ENCODE measurements around the gene SCRT2.

The SCRT2 gene

DNA sequence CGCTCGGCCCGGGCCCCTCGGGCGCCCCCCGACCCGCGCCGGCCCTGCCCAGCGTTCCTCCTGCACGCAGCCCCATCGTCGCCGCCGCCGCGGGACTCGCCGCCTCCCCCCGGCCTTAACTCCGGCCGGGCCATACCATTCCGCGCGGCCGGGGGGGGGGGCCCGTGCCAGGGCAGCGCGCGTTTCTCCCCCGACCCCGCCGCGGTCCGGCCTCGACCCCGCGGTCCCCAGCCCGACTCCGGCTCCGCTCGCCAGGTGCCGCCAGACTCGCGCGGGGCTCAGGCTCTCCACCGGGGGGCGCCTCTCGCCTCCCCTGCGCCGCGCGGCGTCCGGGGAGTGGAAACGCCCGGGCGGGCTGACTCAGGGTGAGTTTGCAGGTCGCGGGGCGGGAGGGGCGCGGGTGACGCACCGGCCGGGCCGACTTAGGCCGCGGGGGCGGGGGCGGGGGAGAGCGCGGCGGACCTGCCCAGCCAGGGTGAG lies 22.5 kb downstream of the SCRT2 start, which contains the start of gene SRXN1:
Gene SRXN1 (minus strand): TSS at position 91 of the 480 bp plus-strand sequence. CDS start 15 bp downstream, at position 76.
- DNase-seq, result peak in 51 of 56 donors; percentile 10 to 85 (median 59)

DNA sequence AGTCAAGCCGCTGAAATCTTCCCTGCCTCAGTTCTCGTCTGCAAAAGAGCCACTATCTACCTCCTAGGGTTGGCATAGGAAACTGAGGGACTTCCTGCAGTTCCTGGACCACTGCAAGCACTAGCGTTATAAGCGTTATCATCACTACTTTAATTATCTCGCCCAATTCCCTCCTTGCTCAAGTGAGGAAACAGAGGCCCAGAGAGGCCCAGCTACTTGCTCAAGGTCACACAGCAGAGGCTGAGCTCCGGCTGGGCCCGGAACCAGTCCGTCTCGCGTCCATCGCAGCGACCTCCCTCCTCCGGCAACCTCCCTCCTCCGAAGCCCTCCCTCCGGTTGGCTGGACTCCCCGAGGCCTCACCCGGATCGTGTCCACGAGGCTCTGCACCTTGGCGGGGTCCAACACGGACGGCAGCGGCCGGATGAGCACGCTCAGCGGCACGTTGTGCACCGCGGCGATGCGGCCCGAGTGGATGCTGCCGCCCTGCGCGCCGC lies 22.9 kb downstream of the SCRT2 start:
- peak in 6 of 56 donors; percentile 30 to 51 (median 49) for DNase-seq

DNA sequence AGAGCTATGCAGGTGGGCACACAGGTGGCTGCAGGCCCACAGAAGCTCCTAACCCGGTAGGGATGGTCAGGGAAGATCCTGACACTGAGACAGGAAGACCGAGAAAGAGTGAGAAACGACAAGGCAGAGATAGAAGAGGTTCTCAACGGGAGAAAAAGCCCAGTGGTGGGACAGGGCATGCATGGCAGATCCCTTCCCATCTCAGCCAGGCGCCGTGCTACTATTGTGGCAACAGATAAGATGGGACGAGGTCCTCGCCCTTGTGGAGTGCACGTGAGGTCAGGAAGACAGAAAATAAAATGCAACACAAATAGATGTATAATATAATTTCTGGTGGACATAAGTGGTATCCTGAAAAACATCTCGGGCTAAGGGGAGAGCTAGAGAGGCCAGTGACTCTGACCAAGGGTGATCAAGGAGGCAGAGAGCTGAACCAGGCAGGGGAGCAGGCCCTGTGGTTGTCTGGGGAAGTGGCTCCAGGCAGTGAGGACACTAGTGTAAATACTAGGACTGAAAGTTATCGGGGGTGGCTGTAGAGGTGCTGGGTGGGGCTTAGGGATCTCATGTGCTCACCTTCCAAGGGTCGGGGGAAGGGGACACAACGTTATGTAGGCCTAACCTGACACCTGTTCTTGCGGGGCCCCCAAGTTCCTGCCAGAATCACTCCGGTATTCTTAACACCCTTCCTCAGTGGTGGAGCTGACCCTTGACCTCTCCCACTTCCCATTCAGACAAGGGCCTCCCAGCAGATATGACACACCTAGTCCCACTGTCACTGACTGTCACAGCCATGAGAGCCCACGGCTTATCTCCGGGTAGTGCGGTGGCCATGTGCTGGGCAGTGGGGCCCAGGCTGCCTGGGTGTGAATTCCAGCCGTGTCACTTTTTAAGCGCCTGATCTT lies 23.6 kb downstream of the SCRT2 start:
- no peak for DNase-seq

DNA sequence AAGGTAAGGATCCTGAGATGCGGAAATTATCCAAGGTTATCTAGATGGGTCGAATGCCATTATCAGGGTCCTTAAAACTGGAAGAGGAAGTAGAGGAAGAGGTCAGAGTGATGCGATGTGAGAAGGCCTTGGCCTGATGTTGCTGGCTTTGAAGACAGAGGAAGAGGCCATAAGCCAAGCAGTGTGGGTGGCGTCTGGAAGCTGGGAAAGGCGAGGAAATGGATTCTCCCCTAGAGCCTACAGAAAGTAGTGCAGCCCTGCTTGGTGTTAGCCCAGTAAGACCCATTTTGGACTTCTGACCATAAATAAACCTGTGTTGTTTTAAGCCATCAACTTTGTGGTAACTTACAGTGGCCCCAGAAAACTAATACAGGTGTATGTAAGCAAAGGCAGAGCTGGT lies 24.6 kb downstream of the SCRT2 start:
- DNase-seq, result no peak

DNA sequence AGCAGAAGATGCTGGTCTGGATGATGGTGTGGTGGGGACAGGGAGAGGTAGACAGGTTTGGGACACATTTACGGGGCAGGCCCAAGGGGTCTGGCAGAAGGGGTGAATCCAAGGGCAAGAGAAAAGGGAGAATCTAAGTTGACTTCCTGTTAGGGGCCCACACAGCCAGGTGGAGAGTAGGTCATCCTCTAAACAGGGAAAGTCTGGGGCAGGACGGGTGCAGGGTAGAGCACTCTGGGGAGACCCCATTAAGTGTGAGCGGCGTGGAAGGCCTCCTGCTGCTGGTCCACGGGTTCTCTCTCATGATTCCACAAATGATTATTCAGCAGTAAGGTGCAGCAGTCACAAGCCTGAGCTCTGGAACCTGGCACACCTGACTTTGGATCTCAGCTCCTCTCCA lies 25.3 kb downstream of the SCRT2 start:
- no peak for DNase-seq

DNA sequence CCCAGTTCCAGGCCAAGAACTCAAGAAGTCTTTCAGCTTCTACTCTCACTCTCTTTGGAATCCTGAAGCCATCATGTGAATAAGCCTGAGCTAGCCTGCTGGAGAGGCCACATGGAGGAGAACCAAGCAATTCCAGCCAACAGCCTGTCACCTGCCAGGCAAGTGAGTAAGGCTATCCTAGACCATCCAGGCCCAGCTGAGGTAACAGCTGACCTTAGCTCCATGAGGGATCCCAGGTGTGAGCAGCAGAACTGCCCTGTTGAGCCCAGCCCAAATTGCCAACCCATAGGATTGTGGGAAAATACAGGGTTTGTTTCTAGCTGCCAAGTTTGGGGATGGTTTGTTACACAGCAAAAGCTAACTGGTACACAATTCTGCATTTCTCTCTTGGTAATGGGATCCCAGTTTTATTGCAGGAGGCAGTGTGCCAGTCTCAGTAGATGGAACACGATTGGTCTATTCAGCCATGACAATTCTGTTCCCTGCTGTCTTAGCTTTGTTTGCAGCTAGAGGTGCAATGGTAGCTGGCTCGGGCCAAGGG lies 28.1 kb downstream of the SCRT2 start:
- DNase-seq, result no peak

DNA sequence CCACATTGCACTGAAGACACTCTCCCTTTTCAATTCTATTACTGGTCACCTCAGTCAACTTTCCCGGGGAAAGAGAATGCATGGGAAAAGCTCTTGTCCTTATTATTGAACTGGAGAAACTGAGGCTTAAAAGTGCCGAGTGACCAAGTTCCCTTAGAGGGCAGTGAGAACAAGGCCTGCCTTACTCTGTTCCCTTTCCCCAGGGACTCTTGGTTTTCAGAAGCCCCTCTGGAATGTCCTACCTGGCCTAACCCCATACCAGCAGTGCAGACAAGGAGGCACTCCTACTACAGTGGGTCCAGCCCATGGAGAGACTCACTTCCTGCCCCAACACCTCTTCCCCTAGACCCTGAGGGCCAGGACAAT lies 28.8 kb downstream of the SCRT2 start:
- no peak for DNase-seq

DNA sequence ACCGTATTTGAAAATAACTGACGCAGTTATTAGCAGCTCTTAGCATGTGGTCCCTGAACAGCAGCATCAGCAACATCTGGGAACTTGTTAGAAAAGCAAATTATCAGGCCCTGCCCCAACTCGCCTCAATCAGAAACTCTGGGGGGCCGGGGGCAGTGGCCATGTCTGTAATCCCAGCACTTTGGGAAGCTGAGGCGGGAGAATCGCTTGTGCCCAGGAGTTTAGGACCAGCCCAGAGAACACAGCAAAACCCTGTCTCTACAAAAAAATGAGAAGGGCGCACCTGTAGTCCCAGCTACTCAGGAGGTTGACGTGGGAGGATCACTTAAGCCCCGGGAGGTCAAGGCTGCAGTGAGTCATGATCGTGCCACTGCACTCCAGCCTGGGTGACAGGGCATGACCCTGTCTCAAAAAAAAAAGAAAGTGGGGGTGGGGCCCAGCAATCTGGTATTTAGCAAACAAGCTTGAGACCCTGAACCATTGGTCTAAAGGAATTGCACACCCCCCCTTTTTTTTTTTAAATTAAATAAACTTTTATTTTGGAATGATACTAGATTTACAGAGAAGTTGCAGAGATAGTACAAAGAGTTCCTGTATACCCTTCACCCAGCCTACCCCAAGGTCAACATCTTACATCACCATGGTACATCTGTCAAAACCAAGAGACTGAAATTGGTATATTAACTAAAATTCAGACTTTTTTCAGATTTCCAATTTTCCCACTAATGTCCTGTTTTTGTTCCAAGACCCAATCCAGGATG lies 29.3 kb downstream of the SCRT2 start:
- DNase-seq, result no peak

DNA sequence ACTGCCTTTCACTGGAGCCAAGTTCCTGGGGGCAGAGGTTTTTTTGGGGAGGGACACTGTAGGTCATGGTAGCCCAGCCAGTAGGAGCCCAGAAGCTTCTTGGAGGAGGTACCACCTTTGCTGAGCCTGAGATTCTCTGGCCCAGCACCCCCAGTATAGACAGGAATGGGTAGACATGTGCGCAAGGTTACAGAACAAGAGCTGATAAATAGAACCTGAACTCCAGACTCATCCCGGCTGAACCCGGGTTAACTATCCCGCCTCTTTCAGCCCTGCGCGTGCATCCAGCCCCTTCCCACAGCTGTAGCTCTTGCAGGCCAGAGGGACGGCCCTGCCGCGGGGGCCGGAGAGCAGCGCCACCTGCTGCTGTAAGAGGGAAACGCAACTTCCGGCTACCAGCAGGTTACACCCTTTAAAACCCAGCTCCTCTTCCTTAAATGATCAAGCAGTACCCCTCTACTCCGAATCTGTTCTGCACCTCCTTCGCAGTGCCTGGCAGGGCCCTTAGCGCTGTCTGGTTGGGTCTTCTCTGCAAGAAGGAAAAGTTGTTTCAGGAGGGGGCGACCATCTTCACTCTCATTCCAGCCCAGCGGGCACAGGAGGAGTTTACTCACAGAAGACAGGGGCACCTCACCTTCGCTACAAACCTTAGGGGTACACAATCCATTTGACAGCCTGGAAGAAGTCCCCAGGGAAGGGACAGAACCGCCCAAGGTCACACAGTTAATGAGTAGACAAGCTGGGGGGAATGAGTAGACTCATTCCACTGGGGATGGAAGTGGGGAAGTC lies 30.1 kb downstream of the SCRT2 start:
- peak in 47 of 56 donors; percentile 6 to 75 (median 48) for DNase-seq

DNA sequence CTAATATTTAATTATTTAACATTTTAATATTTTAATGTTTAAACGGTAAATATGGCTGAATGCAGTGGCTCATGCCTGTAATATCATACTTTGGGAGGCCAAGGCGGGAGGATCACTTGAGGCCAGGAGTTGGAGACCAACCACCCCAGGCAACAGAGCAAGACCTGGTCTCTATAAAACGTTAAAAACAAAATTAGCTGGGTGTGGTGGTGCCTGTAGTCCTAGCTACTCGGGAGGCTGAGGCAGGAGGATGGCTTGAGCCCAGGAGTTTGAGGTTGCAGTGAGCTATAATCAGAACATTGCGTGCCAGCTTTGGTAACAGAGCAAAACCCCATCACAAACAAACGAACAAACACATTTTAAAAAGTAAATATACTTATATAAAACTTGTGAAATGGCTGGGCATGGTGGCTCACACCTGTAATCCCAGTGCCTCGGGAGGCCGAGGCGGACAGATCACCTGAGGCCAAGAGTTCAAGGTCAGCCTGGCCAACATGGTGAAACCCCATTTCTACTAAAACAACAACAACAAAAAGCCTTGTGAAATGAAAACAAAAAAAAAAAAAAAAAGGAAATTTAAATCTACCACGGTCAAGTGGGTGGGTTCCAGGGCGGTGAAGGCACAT lies 30.8 kb downstream of the SCRT2 start:
- no peak for DNase-seq

DNA sequence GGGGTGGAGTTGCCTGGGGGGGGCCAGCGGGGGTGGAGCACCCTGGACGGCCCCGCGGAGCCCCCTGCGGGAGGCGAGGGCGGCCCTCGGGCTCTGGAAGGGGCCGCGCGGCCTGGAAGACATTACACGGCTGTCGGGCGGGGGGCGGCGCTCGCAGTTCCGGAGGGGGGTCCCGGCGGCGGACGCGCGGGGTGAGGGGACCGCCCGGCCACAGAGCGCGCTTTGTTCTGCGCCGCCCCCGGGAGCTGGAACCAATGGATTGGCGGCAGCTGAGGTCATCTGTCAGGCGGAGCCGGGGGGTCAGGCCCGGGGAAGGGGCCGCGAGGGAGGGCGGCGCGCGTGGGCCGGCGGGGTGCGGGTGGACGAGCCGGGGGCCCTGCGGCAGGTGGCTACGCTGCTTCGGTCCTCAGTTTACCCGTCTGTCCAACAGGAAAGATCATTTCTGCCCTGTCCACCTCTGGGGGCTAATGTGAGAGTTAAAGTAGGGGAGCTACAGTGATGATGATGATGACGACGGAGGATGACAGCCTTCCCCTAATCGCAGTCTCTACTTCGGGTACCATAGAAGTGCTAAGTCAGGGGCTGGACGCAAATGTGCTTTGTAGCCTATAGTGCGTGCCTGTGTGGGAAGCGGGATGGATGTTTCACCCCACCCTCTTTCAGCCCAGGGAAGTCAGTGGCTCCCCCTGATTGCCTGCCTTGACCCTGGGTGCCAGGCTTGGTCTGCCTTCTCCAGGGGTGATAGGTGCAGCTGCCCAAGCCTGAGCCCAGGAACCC lies 33.0 kb downstream of the SCRT2 start:
- DNase-seq, result peak in 36 of 56 donors; percentile 10 to 81 (median 42)

DNA sequence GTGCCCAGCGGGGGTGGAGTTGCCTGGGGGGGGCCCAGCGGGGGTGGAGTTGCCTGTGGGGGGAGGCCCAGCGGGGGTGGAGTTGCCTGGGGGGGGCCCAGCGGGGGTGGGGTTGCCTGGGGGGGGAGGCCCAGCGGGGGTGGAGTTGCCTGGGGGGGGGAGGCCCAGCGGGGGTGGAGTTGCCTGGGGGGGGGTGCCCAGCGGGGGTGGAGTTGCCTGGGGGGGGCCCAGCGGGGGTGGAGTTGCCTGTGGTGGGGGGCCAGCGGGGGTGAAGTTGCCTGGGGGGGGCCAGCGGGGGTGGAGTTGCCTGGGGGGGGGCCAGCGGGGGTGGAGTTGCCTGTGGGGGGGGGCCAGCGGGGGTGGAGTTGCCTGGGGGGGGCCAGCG lies 33.6 kb downstream of the SCRT2 start:
- DNase-seq, result peak in 1 of 56 donors; percentile 83

DNA sequence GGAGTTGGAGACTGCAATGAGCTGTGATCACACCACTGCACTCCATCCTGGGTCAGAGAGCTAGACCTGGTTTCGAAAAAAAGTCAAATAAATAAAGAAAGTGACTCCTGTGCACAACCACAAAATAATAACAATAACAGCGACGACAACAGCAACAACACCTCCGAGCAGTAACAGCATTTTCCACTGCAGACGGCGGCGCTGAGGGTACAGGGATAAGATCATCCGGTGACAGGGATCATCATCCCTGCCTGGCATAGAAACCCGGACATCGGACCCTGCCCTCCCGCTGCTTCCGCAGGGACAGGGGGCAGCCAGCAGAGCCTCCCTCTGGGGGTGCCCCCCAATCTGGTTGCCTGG lies 34.1 kb downstream of the SCRT2 start:
- DNase-seq, result peak in 1 of 56 donors; percentile 14

DNA sequence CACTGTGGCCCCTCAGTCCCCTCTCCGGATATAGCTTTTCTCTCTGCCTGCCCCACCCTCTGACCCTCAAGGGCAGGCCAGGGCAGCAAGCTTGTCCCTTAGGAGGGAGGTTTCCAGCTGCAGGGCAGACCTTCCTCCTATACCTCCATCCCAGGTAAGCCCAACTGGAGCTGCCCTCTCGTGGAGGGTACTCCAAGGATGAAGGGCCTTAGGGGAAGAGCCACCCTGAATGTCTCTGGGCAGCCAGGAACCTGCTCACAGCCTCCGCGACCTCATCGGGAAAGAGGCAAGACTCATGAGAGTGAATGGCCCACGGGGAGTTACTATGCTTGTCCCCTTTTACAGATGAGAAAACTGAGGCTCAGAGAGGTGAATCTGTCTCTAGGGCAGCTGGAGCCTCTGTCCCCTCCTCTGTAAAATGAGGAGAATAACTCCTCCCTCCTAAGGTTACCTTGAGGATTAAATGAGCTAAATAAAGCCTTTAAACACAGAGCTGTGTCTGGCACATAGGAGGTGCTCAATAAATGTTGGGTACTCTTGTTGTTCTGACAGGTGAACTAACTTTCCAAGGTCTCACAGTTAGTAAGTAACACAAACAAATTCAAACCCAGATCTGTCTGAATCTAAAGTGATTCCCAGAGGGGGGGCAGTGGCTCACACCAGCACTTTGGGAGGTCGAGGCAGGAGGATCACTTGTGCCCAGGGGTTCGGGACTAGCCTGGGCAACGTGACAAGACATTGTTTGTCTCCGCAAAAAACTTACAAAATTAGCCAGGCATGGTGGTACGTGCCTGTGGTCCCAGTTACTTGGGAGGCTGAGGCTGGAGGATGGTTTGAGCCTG lies 34.7 kb downstream of the SCRT2 start:
- DNase-seq, result no peak

DNA sequence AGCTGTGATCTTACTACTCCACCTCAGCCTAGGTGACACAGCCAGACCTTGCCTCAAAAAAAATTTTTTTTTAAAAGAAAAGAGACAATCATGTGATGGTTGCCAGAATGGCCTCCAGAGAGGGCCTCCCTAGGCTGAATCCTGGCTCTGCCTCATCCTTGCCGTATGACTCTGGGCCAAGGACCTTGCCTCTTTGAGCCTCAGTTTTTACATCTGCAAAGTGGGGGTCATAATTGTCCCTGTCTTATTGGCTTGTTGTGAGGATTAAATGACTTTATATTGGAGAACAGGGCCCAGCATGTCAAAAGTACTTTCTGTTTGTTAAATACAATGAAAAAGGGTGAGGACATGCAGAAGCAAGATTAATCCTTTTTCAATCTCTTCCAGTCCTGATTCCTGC lies 37.0 kb downstream of the SCRT2 start:
- DNase-seq, result no peak

DNA sequence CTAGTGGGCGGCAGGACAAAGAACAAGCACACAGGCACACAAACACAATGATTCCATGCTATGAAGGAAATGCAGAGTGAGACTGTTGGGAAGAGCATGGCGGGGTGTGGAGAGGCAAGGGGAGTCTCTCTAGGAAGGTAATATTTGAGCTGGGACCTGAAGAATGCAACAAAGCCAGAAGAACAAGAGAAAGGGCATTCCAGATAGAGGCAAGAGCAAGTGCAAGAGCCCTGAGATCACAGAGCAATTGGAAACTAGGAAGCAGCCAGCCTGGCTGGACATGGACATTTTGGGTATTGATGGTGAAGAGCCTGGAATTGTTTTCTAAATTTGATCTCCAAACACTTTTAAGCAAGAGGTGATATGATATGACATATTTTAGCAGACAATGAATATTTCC lies 38.0 kb downstream of the SCRT2 start:
- DNase-seq, result no peak

DNA sequence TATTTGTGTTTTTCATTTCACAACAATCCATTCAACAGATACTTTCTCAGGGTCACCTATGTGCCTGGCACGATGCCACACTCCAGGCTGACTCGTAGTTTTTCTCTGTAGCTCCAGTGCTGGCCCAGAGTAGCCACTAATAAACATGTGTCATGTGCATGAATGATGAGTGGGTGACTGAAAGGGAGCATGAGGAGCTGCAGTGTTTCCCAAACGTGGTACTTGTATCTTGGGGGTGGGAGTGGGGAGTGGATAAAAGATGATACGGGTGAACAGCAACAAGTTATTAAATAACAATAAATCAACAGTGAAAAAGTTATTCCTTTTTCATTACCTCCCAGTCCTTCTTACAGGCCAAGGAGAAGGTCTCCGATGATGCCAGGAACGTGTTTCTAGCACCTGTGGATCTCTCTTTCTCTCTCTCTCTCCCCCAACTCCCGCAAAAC lies 39.7 kb downstream of the SCRT2 start:
- DNase-seq, result peak in 1 of 56 donors; percentile 20

DNA sequence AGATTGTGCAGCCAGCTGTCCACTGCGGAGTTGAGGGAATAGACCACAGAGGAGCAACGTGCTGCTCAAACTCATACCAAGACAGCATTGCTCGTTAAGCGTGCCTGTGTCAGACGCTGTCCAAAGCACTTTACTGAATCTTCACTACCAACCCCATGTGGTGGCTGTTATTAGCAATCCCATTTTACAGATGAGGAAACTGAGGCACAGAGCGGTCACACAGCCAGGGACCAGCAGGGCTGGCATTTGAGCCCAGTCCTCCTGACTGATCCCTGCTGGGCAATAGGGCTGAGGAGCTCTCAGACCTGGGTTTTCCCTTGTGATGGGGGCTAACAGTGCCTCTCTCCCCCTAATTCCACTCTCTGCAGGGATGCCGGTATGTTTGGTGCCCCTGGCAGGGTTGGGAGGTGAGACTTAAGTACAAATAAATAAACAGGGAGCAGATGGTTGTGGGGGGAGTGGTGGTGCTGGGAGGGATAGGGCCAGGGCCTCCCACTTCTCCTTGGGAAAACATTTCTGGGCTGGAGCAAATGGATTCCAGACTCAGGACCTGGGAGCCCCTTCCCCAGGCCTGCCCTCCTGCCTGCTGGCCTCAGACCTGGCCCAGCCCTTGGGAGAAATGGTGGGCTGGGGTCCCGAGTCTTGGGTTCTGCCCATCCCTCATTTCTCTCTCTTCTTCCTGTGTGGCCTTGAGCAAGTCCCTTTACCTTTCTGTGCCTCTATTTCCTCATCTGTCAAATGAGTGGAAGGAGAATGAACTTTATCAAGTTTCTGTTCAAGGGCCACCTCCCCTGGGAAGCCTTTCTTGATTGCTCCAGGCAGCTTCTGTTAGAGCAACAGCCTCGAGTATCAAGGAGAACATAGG lies 40.3 kb downstream of the SCRT2 start:
- DNase-seq, result no peak
